GM23338 (cell line): Measurements from ENCODE around the gene ERVK3-1. TPM values are rescaled to one million over a fixed set of nuclear protein-coding genes. Genes with fewer than 3 reads are reported as not detected.

ENCODE experiments used
- ATAC-seq: fragments of 200-7000 bp; cut with Tn5 transposase; 3 replicates; pipeline ENCODE4 v1.9.1; 2020
- DNase-seq: peaks from one replicate; pipeline ENCODE4 v3.0.0-alpha.2; 2015; ENCODE audit warnings: low spot score
- H2AFZ ChIP-seq: fragments of 200-600 bp; sonication (generic); 2 replicates; pipeline ENCODE4 v1.8.0; 2016; ENCODE audit warnings: antibody characterized with exemption, mild to moderate bottlenecking, moderate library complexity
- H3F3A ChIP-seq: fragments of 200-600 bp; sonication (generic); replicated peaks from 2 replicates; pipeline ENCODE4 v1.8.0; 2017; ENCODE audit warnings: antibody characterized with exemption, mixed run types, low read depth
- H3K27ac ChIP-seq: fragments of 200-600 bp; sonication (generic); 2 replicates; pipeline ENCODE4 v1.6.1; 2016; ENCODE audit warnings: low read depth
- H3K27me3 ChIP-seq: fragments of 200-600 bp; sonication (generic); 2 replicates; pipeline ENCODE4 v1.8.0; 2016; ENCODE audit warnings: mild to moderate bottlenecking, mixed run types, moderate library complexity; ENCODE audit not compliant: insufficient read depth
- H3K36me3 ChIP-seq: fragments of 200-600 bp; sonication (generic); 2 replicates; pipeline ENCODE4 v1.8.0; 2016; ENCODE audit warnings: mild to moderate bottlenecking; ENCODE audit not compliant: insufficient read depth
- H3K4me1 ChIP-seq: fragments of 200-600 bp; sonication (generic); 2 replicates; pipeline ENCODE4 v1.8.0; 2016; ENCODE audit warnings: mild to moderate bottlenecking, moderate library complexity; ENCODE audit not compliant: insufficient read depth
- H3K4me2 ChIP-seq: fragments of 200-600 bp; sonication (generic); 2 replicates; pipeline ENCODE4 v1.7.1; 2017; ENCODE audit warnings: mixed run types
- H3K4me3 ChIP-seq: fragments of 200-600 bp; sonication (generic); 2 replicates; pipeline ENCODE4 v1.6.1; 2016; ENCODE audit warnings: mixed run types
- H3K79me2 ChIP-seq: fragments of 200-600 bp; sonication (generic); replicated peaks from 2 replicates; pipeline ENCODE4 v1.8.0; 2017; ENCODE audit warnings: mild to moderate bottlenecking; ENCODE audit not compliant: insufficient read depth
- H3K9me2 ChIP-seq: fragments of 200-600 bp; sonication (generic); 2 replicates; pipeline ENCODE4 v1.8.0; 2017; ENCODE audit not compliant: insufficient read depth
- H4K20me1 ChIP-seq: fragments of 200-600 bp; sonication (generic); replicated peaks from 2 replicates; pipeline ENCODE4 v1.8.0; 2017; ENCODE audit warnings: mild to moderate bottlenecking; ENCODE audit not compliant: insufficient read depth
- H3K27ac Mint-ChIP-seq: 2 replicates; pipeline ENCODE4 v1.8.0; 2020; ENCODE audit warnings: inconsistent platforms, mild to moderate bottlenecking, moderate library complexity, mixed read lengths
- H3K27me3 Mint-ChIP-seq: 3 replicates; pipeline ENCODE4 v1.8.0; 2022; ENCODE audit warnings: low read depth, mild to moderate bottlenecking, moderate library complexity, mixed read lengths, inconsistent platforms; ENCODE audit not compliant: insufficient read depth, poor library complexity
- H3K36me3 Mint-ChIP-seq: 3 replicates; pipeline ENCODE4 v1.8.0; 2021; ENCODE audit warnings: low read depth, mild to moderate bottlenecking, inconsistent platforms, moderate library complexity, mixed read lengths
- H3K4me1 Mint-ChIP-seq: 3 replicates; pipeline ENCODE4 v1.8.0; 2020; ENCODE audit warnings: mild to moderate bottlenecking, inconsistent platforms, mixed read lengths
- H3K4me3 Mint-ChIP-seq: 3 replicates; pipeline ENCODE4 v1.8.0; 2021; ENCODE audit warnings: moderate library complexity, mild to moderate bottlenecking, inconsistent platforms, mixed read lengths
- H3K9me3 Mint-ChIP-seq: 3 replicates; pipeline ENCODE4 v1.8.0; 2020; ENCODE audit warnings: moderate library complexity, mild to moderate bottlenecking, inconsistent platforms, mixed read lengths
- EZH2 ChIP-seq: fragments of 200-600 bp; sonication (generic); IDR thresholded peaks from one replicate; pipeline ENCODE4 v1.8.0; 2017; ENCODE audit warnings: antibody characterized with exemption, mild to moderate bottlenecking, low read depth; ENCODE audit not compliant: unreplicated experiment
- EZH2phosphoT487 ChIP-seq: fragments of 200-600 bp; sonication (generic); IDR thresholded peaks from one replicate; pipeline ENCODE4 v1.8.1; 2018; ENCODE audit warnings: antibody characterized with exemption; ENCODE audit not compliant: unreplicated experiment
- JUNB ChIP-seq: IDR thresholded peaks from one replicate; pipeline ENCODE4 v1.6.1; 2016; ENCODE audit warnings: antibody characterized with exemption; ENCODE audit not compliant: unreplicated experiment
- NANOG ChIP-seq: IDR thresholded peaks from 2 replicates; pipeline ENCODE4 v1.6.1; 2016; ENCODE audit warnings: antibody characterized with exemption, borderline replicate concordance
- POLR2AphosphoS5 ChIP-seq: IDR thresholded peaks from 2 replicates; pipeline ENCODE4 v1.6.1; 2016; ENCODE audit warnings: antibody characterized with exemption, low read depth
- STAT1 ChIP-seq: IDR thresholded peaks from one replicate; pipeline ENCODE4 v1.6.1; 2016; ENCODE audit warnings: antibody characterized with exemption; ENCODE audit not compliant: unreplicated experiment
- ZNF331 ChIP-seq: fragments of 250-450 bp; sonication (Bioruptor Pico); IDR thresholded peaks from 2 replicates; pipeline ENCODE4 v1.5.0; 2020; ENCODE audit warnings: low read depth, mild to moderate bottlenecking, moderate library complexity
- polyA plus RNA-seq: library from polyadenylated mRNA; unstranded; fragments of >200 nt; fragmentation: Nextera tagmentation; extraction: Ambion mirVana; gene quantifications from 2 replicates; pipeline ENCODE4 v1.2.1, GENCODE V29; 2016
- total RNA-seq: library from RNA; depleted of rRNA; stranded (reverse); fragments of >200 nt; shearing (Covaris generic); gene quantifications from 2 replicates; pipeline ENCODE4 v1.2.3, GENCODE V29; 2014
- TF ChIP-seq, protein P1 (sequence below), 2 experiments: fragments of 200-600 bp in 1 of 2; sonication (generic) in 1 of 2; conservative IDR thresholded peaks; 2 replicates each; pipeline versions ENCODE4 v1.5.1 to v1.6.1; 2016 to 2017; ENCODE audit warnings: antibody characterized with exemption in 2 of 2, low read depth in 2 of 2, mild to moderate bottlenecking in 2 of 2, moderate library complexity in 1 of 2
- TF ChIP-seq, protein P2 (sequence below): IDR thresholded peaks from 2 replicates; pipeline ENCODE4 v1.6.1; 2016; ENCODE audit warnings: antibody characterized with exemption
- TF ChIP-seq, protein P3 (sequence below): IDR thresholded peaks from one replicate; pipeline ENCODE4 v1.6.1; 2018; ENCODE audit warnings: antibody characterized with exemption; ENCODE audit not compliant: unreplicated experiment

The ERVK3-1 gene
- total and polyA plus RNA-seq, 2 experiments from 2014 or later: 34.4 to 66.2 TPM

DNA sequence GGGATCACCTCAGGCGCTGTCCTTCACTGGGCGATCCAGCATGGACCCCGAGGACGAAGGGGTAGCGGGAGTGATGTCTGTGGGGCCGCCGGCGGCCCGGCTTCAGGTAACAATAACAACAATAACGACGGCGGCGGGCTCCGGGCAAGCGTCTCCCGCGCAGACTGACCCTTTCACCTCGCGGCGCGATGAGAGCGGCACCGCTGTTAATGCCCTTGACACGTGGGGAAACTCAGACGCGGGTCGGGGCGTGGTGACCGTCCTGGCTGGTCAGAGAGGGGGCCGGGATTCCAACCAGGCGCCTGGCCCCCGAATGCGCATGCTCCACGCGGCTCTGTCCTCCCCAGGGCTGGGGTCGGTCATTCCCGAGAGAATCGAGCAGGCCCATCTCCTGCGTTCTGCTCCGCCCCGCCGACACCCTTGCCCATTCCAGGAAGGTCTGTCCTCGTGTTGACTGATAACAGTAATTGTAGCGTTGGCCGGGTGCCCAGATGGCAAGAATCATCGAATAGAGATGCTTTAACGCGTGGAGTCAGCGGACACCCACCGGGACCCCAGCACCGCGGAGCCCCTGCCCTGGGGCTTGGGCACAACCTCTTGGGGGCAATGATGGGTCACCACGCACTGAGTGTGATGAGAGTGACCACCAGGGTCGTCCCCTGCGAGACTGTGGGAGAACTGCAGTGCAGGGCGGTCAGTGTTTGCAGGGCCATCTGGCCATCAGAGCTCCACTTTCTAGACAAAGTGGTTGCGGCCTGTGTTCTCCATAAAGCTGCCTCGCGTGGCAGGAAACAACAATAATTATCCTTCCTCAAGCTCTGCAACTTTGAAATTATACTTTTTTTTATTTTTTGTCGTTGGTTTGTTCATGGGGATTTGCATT is 25.9 kb upstream of the ERVK3-1 start (continued):
- TF ChIP-seq, protein P1, sequence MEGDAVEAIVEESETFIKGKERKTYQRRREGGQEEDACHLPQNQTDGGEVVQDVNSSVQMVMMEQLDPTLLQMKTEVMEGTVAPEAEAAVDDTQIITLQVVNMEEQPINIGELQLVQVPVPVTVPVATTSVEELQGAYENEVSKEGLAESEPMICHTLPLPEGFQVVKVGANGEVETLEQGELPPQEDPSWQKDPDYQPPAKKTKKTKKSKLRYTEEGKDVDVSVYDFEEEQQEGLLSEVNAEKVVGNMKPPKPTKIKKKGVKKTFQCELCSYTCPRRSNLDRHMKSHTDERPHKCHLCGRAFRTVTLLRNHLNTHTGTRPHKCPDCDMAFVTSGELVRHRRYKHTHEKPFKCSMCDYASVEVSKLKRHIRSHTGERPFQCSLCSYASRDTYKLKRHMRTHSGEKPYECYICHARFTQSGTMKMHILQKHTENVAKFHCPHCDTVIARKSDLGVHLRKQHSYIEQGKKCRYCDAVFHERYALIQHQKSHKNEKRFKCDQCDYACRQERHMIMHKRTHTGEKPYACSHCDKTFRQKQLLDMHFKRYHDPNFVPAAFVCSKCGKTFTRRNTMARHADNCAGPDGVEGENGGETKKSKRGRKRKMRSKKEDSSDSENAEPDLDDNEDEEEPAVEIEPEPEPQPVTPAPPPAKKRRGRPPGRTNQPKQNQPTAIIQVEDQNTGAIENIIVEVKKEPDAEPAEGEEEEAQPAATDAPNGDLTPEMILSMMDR (conservative IDR thresholded peaks at IDR 0.05; ENCODE audit: low read depth in 2 of 2): no peak
- TF ChIP-seq POLR2AphosphoS5 (no peak; the same call in 1 of the 2 replicates), EZH2 (no peak)

GRCh38 chr19:58279925-58280316 is 25.3 kb upstream of the ERVK3-1 start:
- Mint-ChIP-seq H3K9me3 (no peaks in the 10 kb centered on the region), H3K4me3 (peak overlapping the region; percentile 94), H3K27me3 (peaks cover 14% of the 10 kb centered on the region), H3K4me1 (peaks cover 21% of the 10 kb centered on the region), H3K27ac (peak overlapping the region; percentile 98; the same call in 1 of the 2 replicates), H3K36me3 (peaks cover 51% of the 10 kb centered on the region)
- ATAC-seq (no peak), DNase-seq (no peak)
- Histone ChIP-seq H3K27ac (no peak overlapping the region), H3K27me3 (no peaks in the 10 kb centered on the region), H3K4me1 (peaks cover 18% of the 10 kb centered on the region), H3F3A (0 out of 2 replicates have a peak, but pooled peaks cover 4% of the 10 kb centered on the region), H3K4me2 (peak overlapping the region; percentile 98), H3K4me3 (peak overlapping the region; percentile 73), H3K9me2 (no peaks in the 10 kb centered on the region), H3K79me2 (peaks cover 75% of the 10 kb centered on the region), H2AFZ (no peak overlapping the region), H3K36me3 (peaks cover 5% of the 10 kb centered on the region; the same call in 1 of the 2 replicates), H4K20me1 (peaks cover 51% of the 10 kb centered on the region)
- TF ChIP-seq, protein P2, sequence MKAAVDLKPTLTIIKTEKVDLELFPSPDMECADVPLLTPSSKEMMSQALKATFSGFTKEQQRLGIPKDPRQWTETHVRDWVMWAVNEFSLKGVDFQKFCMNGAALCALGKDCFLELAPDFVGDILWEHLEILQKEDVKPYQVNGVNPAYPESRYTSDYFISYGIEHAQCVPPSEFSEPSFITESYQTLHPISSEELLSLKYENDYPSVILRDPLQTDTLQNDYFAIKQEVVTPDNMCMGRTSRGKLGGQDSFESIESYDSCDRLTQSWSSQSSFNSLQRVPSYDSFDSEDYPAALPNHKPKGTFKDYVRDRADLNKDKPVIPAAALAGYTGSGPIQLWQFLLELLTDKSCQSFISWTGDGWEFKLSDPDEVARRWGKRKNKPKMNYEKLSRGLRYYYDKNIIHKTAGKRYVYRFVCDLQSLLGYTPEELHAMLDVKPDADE: no peak
- TF ChIP-seq EZH2phosphoT487: no peak
- no peak for TF ChIP-seq JUNB
- no peak for TF ChIP-seq POLR2AphosphoS5
- no peak for TF ChIP-seq STAT1
- TF ChIP-seq, protein P1 (conservative IDR thresholded peaks at IDR 0.05; ENCODE audit: low read depth in 2 of 2): no peak
- no peak for TF ChIP-seq EZH2
- TF ChIP-seq, protein P3, sequence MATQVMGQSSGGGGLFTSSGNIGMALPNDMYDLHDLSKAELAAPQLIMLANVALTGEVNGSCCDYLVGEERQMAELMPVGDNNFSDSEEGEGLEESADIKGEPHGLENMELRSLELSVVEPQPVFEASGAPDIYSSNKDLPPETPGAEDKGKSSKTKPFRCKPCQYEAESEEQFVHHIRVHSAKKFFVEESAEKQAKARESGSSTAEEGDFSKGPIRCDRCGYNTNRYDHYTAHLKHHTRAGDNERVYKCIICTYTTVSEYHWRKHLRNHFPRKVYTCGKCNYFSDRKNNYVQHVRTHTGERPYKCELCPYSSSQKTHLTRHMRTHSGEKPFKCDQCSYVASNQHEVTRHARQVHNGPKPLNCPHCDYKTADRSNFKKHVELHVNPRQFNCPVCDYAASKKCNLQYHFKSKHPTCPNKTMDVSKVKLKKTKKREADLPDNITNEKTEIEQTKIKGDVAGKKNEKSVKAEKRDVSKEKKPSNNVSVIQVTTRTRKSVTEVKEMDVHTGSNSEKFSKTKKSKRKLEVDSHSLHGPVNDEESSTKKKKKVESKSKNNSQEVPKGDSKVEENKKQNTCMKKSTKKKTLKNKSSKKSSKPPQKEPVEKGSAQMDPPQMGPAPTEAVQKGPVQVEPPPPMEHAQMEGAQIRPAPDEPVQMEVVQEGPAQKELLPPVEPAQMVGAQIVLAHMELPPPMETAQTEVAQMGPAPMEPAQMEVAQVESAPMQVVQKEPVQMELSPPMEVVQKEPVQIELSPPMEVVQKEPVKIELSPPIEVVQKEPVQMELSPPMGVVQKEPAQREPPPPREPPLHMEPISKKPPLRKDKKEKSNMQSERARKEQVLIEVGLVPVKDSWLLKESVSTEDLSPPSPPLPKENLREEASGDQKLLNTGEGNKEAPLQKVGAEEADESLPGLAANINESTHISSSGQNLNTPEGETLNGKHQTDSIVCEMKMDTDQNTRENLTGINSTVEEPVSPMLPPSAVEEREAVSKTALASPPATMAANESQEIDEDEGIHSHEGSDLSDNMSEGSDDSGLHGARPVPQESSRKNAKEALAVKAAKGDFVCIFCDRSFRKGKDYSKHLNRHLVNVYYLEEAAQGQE: no peak
- no peak for TF ChIP-seq ZNF331 (CRISPR knock-in tag)
- TF ChIP-seq NANOG: no peak
